Stomach (tissue), 4 donors: Measurements from ENCODE around the gene PRKG1.

Experiments
- CTCF ChIP-seq, 7 experiments: fragments of 450-650 bp in 4 of 7; fragments of 200-600 bp in 3 of 7; sonication (generic) in 3 of 7; IDR thresholded peaks; one replicate each; pipeline ENCODE4 v1.5.1; 2016 to 2019; ENCODE audit warnings: antibody characterized with exemption in 7 of 7, control low read depth in 2 of 7, mild to moderate bottlenecking in 1 of 7
- EP300 ChIP-seq: sonication (generic); formaldehyde crosslinking; IDR thresholded peaks from one replicate; pipeline ENCODE4 v1.6.1; 2017; ENCODE audit warnings: antibody characterized with exemption
- POLR2A ChIP-seq, 4 donors: fragments of 450-650 bp; IDR thresholded peaks; one replicate each; pipeline ENCODE4 v1.6.1; 2016; ENCODE audit warnings: antibody characterized with exemption in 4 of 4, control low read depth in 2 of 4, mild to moderate bottlenecking in 1 of 4, moderate library complexity in 1 of 4
- POLR2AphosphoS5 ChIP-seq, 3 donors: sonication (generic); formaldehyde crosslinking; IDR thresholded peaks; one replicate each; pipeline ENCODE4 v1.6.1; 2016; ENCODE audit warnings: antibody characterized with exemption in 3 of 3

GRCh38 chr10:52043811-52044210 is 969.5 kb downstream of the PRKG1 start:
- TF ChIP-seq CTCF (IDR thresholded peaks at IDR 0.05), result no peak
- no peak for TF ChIP-seq POLR2A (IDR thresholded peaks at IDR 0.05)
- no peak for TF ChIP-seq EP300
- TF ChIP-seq POLR2AphosphoS5 (IDR thresholded peaks at IDR 0.05), result no peak
